Loucy (cell line): ENCODE measurements around the gene TOMM20.
A peak's percentile ranks its signal among the peaks of the same experiment; 100 is the strongest.

Source experiments
- H2AFZ ChIP-seq: fragments of 200-600 bp; sonication (generic); 2 replicates; pipeline ENCODE4 v1.6.0; 2016; ENCODE audit warnings: antibody characterized with exemption, mild to moderate bottlenecking, low read length, moderate library complexity
- H3F3A ChIP-seq: fragments of 200-600 bp; 2 replicates; pipeline ENCODE4 v1.6.0; 2016; ENCODE audit warnings: antibody characterized with exemption, low read depth, mild to moderate bottlenecking
- H3K27me3 ChIP-seq: fragments of 200-600 bp; sonication (generic); 2 replicates; pipeline ENCODE4 v1.6.1; 2014; ENCODE audit warnings: low read length, mild to moderate bottlenecking; ENCODE audit not compliant: insufficient read depth, poor library complexity, severe bottlenecking
- H3K36me3 ChIP-seq: fragments of 200-600 bp; sonication (generic); 2 replicates; pipeline ENCODE4 v1.6.1; 2016; ENCODE audit warnings: low read length; ENCODE audit not compliant: insufficient read depth
- H3K4me1 ChIP-seq: fragments of 200-600 bp; sonication (generic); 2 replicates; pipeline ENCODE4 v1.5.1; 2014; ENCODE audit warnings: low read length, mild to moderate bottlenecking; ENCODE audit not compliant: insufficient read depth, poor library complexity, severe bottlenecking
- H3K4me2 ChIP-seq: fragments of 200-600 bp; sonication (generic); 2 replicates; pipeline ENCODE4 v1.6.0; 2014; ENCODE audit warnings: antibody characterized with exemption, low read length, low read depth, mild to moderate bottlenecking; ENCODE audit not compliant: poor library complexity, severe bottlenecking
- H3K4me3 ChIP-seq: fragments of 200-600 bp; sonication (generic); 2 replicates; pipeline ENCODE4 v1.5.1; 2014; ENCODE audit warnings: low read length, mild to moderate bottlenecking, mixed read lengths; ENCODE audit not compliant: poor library complexity, severe bottlenecking
- H3K79me2 ChIP-seq: fragments of 200-600 bp; sonication (generic); 2 replicates; pipeline ENCODE4 v1.6.1; 2014; ENCODE audit warnings: low read length; ENCODE audit not compliant: insufficient read depth
- H3K9ac ChIP-seq: fragments of 200-600 bp; sonication (generic); 2 replicates; pipeline ENCODE4 v1.6.0; 2014; ENCODE audit warnings: mild to moderate bottlenecking, low read depth, low read length, moderate library complexity; ENCODE audit not compliant: poor library complexity, severe bottlenecking
- H3K9me2 ChIP-seq: fragments of 200-600 bp; sonication (generic); replicated peaks from 2 replicates; pipeline ENCODE4 v1.6.1; 2016; ENCODE audit warnings: low read depth, low read length, mixed read lengths
- H3K9me3 ChIP-seq: fragments of 200-600 bp; sonication (generic); 2 replicates; pipeline ENCODE4 v1.6.1; 2014; ENCODE audit warnings: mild to moderate bottlenecking, antibody characterized with exemption, low read length, low read depth; ENCODE audit not compliant: insufficient read depth
- H4K20me1 ChIP-seq: fragments of 200-600 bp; sonication (generic); 2 replicates; pipeline ENCODE4 v1.6.0; 2014; ENCODE audit warnings: antibody characterized with exemption, low read length, mild to moderate bottlenecking; ENCODE audit not compliant: insufficient read depth, poor library complexity, severe bottlenecking
- CTCF ChIP-seq: fragments of 200-600 bp; sonication (generic); conservative IDR thresholded peaks from 2 replicates; pipeline ENCODE4 v1.5.1; 2014; ENCODE audit warnings: mild to moderate bottlenecking, antibody characterized with exemption, low read length
- EZH2phosphoT487 ChIP-seq: fragments of 200-600 bp; IDR thresholded peaks from 2 replicates; pipeline ENCODE4 v1.6.1; 2018; ENCODE audit warnings: antibody characterized with exemption, mild to moderate bottlenecking, moderate library complexity, borderline replicate concordance

Gene TOMM20

GRCh38 chr1:235152235-235152634, 23.6 kb upstream of the TOMM20 start:
- H3K9me2 ChIP-seq: no peaks in the 10 kb centered on the region
- no peak overlapping the region for H2AFZ ChIP-seq
- H3K36me3 ChIP-seq: peaks cover 31% of the 10 kb centered on the region
- H3K79me2 ChIP-seq: peaks cover 34% of the 10 kb centered on the region
- H3K4me3 ChIP-seq: no peak overlapping the region
- H3K4me2 ChIP-seq: peak overlapping the region; percentile 20
- H3K27me3 ChIP-seq: no peaks in the 10 kb centered on the region
- TF ChIP-seq CTCF (no peak), EZH2phosphoT487 (no peak)
- H3K9me3 ChIP-seq: no peaks in the 10 kb centered on the region
- no peaks in the 10 kb centered on the region for H4K20me1 ChIP-seq
- H3F3A ChIP-seq: no peaks in the 10 kb centered on the region; the same call in 1 of the 2 replicates
- no peak overlapping the region for H3K9ac ChIP-seq
- peaks cover 26% of the 10 kb centered on the region for H3K4me1 ChIP-seq

- peak overlapping the region; percentile 22 for H3K4me2 ChIP-seq
- H2AFZ ChIP-seq: no peak overlapping the region
- H3K9me2 ChIP-seq: no peaks in the 10 kb centered on the region
- H3F3A ChIP-seq: no peaks in the 10 kb centered on the region; the same call in 1 of the 2 replicates
- peaks cover 25% of the 10 kb centered on the region for H3K79me2 ChIP-seq
- no peak overlapping the region for H3K9ac ChIP-seq
- H3K4me3 ChIP-seq: no peak overlapping the region
- peaks cover 14% of the 10 kb centered on the region for H3K4me1 ChIP-seq
- H3K27me3 ChIP-seq: no peaks in the 10 kb centered on the region
- TF ChIP-seq CTCF (no peak), EZH2phosphoT487 (no peak)
- H3K9me3 ChIP-seq: no peaks in the 10 kb centered on the region
- peaks cover 38% of the 10 kb centered on the region for H3K36me3 ChIP-seq
- H4K20me1 ChIP-seq: no peaks in the 10 kb centered on the region
These were observed 22.4 kb upstream of the TOMM20 start for GRCh38 chr1:235151033-235151432.

- Histone ChIP-seq H3K79me2 (peaks cover 30% of the 10 kb centered on the region), H3K9ac (no peak overlapping the region), H3K27me3 (no peaks in the 10 kb centered on the region), H3K9me3 (no peaks in the 10 kb centered on the region), H3F3A (no peaks in the 10 kb centered on the region; the same call in 1 of the 2 replicates), H3K4me2 (no peak overlapping the region), H4K20me1 (no peaks in the 10 kb centered on the region), H2AFZ (no peak overlapping the region), H3K4me3 (no peak overlapping the region), H3K4me1 (peaks cover 13% of the 10 kb centered on the region), H3K36me3 (peaks cover 43% of the 10 kb centered on the region), H3K9me2 (no peaks in the 10 kb centered on the region)
- TF ChIP-seq EZH2phosphoT487: no peak
- no peak for TF ChIP-seq CTCF
These were observed 21.2 kb upstream of the TOMM20 start for GRCh38 chr1:235149824-235150223.
